Stimulated activated CD4-positive, alpha-beta T cell treated with anti-CD3 and anti-CD28 coated beads, TNF-alpha, amount 100 ng/mL, for 48 hours (primary cell): Measurements from ENCODE around the gene LRIG1.
"Not testable (repeated sequence)": the region's sequence is repeated elsewhere in the genome, so short reads cannot be mapped to it uniquely, and the experiment has no call there.

Experiments
- DNase-seq, 3 donors: peaks; one replicate each; pipeline ENCODE4 v3.0.0-alpha.2; 2020; ENCODE audit warnings: low read depth in 3 of 3

The LRIG1 gene

DNA sequence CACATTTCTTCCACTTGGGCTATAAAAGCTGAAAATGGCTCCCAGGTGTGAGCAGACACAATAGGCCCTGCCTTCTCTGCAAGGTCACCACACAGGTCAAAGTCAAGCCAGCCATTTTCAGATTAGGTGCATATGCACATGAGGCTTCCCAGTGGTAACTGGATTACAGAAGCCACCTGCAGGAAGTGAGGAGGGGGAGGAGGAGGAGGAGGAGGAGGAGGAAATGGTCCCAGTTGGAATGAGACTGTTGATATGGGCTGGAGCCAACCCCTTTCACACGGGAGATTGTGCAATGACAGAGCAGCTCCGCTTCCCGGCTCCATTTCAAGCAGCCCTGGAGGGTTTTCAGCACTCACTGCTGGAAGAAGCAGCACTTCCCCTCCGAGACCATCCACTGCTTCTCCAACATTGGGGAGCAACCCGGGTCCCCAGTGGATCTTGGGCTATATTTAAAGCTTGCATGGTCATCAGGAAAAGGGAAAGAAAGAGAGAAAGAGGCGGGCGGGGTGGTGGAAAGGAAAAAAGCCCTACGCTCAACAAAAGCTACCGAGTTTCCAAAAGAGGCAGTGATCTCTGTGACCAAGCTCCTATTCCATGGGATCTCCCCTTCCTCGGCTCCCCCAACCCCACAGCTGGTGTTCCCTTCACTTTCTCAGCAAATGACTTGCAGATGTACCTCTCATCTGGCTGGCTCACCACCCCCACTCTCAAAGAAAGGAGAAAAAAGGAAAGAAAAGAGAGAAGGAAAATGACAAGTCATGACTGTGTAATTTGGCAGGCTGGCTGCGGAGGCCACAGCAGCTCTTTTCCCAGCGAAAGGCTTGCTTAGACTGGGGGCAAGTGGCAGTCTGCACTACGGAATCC is 58.3 kb downstream of the LRIG1 start:
- DNase-seq: no peak

GRCh38 chr3:66441692-66442091 is 59.1 kb downstream of the LRIG1 start:
- DNase-seq: no peak

GRCh38 chr3:66441129-66441528 is 59.7 kb downstream of the LRIG1 start:
- DNase-seq: no peak

GRCh38 chr3:66439666-66440344 is 61.0 kb downstream of the LRIG1 start:
- DNase-seq: no peak

DNA sequence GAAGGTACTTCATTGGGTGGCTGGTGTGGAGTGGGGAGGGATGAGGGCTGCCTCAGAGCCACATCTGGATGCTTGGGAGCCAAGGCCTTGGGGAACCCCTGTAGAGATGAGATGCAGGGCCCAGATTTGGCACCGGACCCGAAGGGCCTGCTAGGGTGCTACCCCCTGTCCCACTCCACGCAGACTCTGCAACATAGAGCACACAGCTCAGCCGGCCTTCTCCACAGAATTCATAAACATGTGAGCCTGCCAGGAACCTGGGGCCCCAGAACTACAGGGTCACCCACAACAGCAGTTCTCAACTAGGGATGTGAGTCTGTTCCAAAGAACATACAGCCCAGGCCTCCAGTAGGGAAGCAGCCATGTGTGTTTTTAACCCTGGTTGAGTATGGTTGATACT is 62.8 kb downstream of the LRIG1 start:
- DNase-seq: no peak

DNA sequence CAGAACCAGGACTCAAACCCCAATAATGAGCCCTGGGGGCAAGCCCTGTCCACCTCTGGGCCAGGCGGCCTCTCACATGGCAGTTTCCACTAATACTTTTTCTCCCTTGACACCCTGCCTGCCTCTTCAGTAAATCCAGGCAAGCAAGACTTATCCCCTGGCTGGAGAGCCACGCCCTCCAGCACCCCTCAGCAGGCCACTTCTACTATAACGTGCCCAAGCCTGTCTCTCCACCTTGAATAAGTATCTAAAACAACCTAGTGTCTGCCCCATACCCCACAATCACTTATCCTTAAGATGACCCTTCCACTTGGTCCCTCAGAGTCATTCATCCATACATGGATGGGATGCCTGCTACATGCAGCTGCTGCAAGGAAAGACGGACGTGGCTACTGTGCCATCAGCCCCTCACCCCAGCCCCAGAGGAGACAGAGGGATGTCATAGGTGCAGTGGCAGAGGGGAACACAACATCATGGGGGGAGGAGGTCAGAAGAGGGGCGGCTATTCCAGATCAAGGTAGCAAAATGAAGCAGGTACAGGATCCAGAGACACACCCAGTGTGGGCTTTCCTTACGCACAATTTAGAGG is 63.4 kb downstream of the LRIG1 start:
- DNase-seq: no peak

- DNase-seq: no peak
Observed at GRCh38 chr3:66435989-66436388, 64.8 kb downstream of the LRIG1 start.

DNA sequence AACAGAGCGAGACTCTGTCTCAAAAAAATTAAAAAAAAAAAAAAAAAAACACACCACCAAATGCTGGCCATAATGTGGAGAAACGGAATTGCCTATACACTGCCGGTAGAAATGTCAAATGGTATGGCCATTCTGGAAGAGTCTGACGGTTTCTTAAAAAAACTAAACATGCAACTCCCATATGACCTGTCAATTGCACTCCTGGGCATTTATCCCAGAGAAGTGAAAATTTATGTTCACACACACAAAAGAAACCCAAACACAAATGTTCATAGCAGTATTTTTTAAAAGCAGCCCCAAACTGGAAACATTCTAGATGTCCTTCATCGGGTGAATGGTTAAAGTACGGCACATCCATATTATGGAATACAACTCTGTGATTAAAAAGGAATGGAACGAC is 66.1 kb downstream of the LRIG1 start:
- DNase-seq: no peak

- no peak for DNase-seq
Observed at GRCh38 chr3:66433522-66433782, 67.4 kb downstream of the LRIG1 start.

GRCh38 chr3:66432767-66433521 is 67.9 kb downstream of the LRIG1 start:
- no peak for DNase-seq

DNA sequence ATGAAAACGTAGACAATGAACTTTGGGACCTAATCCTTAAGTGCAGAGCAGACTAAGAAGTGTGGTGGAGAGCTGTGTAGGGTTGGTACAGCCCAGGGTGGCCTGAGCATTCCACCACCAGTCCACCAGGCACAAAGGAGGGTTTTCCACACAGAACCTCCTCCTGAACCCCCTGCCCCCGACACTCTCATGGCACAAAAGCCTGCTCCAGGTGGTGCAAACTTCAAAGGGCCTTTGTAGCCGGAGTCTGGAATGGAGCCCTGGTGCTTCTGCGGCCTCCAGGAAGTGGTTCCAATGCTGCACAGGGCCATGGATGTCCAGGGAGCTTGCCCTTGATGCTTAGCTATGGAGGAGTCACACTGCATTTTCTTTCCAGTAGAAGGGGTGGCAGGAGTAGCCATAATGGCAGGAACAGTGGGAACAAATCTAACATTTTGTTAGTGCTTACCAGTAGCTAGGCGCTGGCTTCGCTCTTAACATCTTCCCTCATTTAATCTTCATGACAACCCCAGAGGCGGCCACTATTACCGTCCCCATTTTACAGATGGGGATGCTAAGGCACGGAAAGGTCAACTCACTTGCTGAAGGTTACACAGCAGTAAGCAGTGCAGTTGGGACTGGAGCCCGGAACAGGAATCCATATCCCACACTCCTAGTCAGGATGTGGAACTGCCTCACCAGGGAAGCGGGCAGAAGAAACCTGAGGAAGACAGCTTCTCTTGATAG is 68.6 kb downstream of the LRIG1 start:
- no peak for DNase-seq

- DNase-seq: no peak
Observed at GRCh38 chr3:66431494-66431893, 69.3 kb downstream of the LRIG1 start.

DNA sequence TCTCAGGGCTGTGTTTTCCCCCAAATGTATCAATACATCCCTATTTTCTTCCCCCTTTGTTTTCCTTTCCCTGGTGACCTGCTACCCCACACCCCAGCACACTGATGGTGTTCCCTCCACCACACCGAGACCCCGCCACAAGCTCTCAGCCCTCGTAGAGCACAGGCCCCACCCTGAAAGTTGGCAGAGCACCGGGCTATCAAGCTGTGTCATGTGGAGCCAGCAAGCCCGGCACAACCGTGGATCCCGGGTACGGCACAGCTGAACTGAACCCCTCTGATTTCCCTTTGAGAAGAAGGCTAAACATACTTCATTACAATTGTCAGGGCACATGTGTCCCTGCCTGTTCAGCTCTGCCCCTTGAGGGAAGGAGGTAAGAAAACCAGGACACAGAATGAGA is 69.9 kb downstream of the LRIG1 start:
- no peak for DNase-seq

DNA sequence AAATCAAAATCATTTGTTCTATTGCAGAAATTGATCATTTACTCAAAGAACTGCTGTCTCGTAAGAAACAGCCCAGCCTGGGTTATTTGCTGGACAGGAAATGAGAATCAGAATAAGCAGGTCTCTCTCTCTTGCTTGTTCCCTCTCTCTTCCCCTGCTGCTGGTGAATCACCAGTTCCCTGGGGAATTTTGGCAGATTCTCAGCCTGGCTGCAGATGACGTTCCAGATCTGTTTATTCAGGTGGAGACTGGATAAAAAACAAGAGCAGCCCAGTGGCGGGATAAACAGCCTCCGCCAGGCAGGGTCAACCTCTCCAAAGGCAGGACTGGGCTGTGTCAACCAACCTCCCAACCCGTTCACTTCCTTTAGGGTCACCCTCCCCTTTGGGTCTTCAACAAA is 72.1 kb downstream of the LRIG1 start:
- DNase-seq: no peak

DNA sequence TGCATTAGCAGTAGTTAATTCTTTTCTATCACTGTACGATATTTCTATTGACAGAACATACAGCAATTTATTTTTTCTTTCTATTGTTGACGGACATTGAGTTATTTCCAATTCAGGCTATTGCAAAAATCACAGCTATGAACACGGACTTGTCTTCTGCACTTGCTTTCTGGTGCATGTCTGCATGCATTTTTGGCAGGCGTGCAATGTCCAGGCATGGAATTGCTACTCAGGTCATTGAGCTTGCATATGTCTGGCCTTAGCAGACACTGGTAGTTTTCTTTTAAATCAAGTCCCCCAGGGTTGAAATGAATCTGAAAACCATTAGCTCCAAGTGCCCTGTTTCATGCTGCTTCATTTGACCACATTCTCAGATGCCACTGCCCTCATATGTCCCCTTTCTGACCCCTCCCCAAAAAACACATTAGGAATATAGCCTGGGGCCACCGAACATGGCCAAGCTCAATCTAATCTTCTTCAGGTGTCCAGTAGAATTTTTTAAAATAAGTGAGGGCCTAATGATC is 72.8 kb downstream of the LRIG1 start:
- DNase-seq: no peak

- no peak for DNase-seq
Observed at GRCh38 chr3:66427352-66427751, 73.5 kb downstream of the LRIG1 start.

DNA sequence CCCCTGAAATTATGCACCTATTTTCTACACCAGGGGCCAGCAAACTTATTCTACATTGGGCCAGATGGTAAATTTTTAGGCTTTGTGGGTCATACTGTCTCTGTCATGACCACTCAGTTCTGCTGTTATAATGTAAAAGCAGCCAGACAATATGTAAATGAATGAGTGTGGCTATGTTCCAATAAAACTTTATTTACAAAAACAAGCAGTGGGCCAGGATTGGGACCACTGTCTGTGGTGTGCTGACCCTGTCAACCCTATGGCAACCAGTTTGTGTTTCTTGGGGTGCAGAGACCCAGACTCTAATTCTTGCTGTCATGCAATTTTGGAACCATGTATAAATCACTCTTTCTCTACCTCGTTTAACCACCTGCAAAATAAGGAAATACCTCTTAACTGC is 74.7 kb downstream of the LRIG1 start:
- no peak for DNase-seq

DNA sequence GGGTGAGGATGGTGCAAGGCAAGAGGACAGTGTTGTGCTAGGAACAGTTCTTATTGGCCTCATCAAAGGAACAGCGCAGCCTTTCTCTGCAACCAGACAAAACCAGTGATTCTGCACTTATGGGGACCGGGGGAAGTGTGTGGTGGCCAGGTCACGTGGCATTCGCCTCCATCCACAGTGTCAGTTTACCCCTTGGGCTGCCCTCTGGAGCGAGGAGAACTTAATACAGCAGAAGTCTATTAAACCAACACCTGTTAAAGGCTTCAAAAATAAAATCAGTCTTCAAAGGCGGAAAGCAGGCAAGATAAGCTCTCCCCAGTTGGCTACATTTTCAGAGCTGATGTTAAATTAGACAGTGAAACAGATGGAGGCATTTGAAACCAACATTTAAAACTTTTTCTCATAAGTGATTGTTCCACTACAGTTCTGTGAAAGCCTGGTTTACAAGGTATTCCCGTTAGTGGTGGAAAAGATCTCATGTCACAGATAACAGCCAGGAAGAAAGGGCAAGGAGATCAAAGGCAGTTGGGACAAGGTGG is 75.2 kb downstream of the LRIG1 start:
- DNase-seq: no peak

GRCh38 chr3:66425032-66425431 is 75.8 kb downstream of the LRIG1 start:
- DNase-seq: no peak

GRCh38 chr3:66423791-66424190 is 77.0 kb downstream of the LRIG1 start:
- no peak for DNase-seq

DNA sequence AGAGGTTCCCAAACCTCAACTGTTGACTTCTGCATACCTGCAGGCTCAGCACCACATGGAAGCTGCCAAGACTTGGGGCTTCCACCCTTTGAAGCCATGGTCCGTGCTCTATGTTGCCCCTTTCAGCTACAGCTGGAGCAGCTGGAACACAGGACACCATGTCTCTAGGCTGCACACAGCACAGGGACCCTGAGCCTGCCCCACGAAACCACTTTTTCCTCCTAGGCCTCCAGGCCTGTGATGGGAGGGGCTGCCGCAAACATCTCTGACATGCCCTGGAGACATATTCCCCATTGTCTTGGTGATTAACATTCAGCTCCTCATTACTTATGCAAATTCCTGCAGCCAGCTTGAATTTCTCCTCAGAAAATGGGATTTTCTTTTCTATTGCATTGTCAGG is 78.9 kb downstream of the LRIG1 start:
- DNase-seq: not testable (repeated sequence)
